ENCODE results near the gene USP9Y.
"Not testable (repeated sequence)": the region's sequence is repeated elsewhere in the genome, so short reads cannot be mapped to it uniquely, and the experiment has no call there.

The USP9Y gene

GRCh38 chrY:12701181-12701695 is at the start of gene USP9Y:
TSS of gene USP9Y (plus strand) at chrY:12701231. CDS start at chrY:12709448, 8,217 bp downstream.
- no peak for DNase-seq (ENCODE audit: low spot score)

GRCh38 chrY:12651621-12652036 is 49.4 kb upstream of the USP9Y start:
- DNase-seq (ENCODE audit: low spot score) = no peak

GRCh38 chrY:12661745-12662681 is 39.0 kb upstream of the USP9Y start:
- DNase-seq (ENCODE audit: low spot score) = no peak

GRCh38 chrY:12662745-12663591 is 38.1 kb upstream of the USP9Y start:
- no peak for DNase-seq (ENCODE audit: low spot score)

- DNase-seq (ENCODE audit: low spot score) = not testable (repeated sequence)
Observed at GRCh38 chrY:12663845-12664244, 37.2 kb upstream of the USP9Y start.

GRCh38 chrY:12678111-12678510 is 22.9 kb upstream of the USP9Y start:
- DNase-seq (ENCODE audit: low spot score) = no peak

GRCh38 chrY:12681535-12681934 is 19.5 kb upstream of the USP9Y start:
- no peak for DNase-seq (ENCODE audit: low spot score)

GRCh38 chrY:12688337-12688736 is 12.7 kb upstream of the USP9Y start:
- DNase-seq (ENCODE audit: low spot score) = no peak

GRCh38 chrY:12700087-12700486 is 944 bp upstream of the USP9Y start:
- DNase-seq (ENCODE audit: low spot score) = no peak

GRCh38 chrY:12702174-12702573 is 1.1 kb downstream of the USP9Y start:
- no peak for DNase-seq (ENCODE audit: low spot score)

GRCh38 chrY:12710460-12710859 is 9.4 kb downstream of the USP9Y start:
- no peak for DNase-seq (ENCODE audit: low spot score)

GRCh38 chrY:12715376-12715775 is 14.3 kb downstream of the USP9Y start:
- DNase-seq (ENCODE audit: low spot score) = no peak

GRCh38 chrY:12729746-12730145 is 28.7 kb downstream of the USP9Y start:
- no peak for DNase-seq (ENCODE audit: low spot score)

GRCh38 chrY:12733625-12734024 is 32.6 kb downstream of the USP9Y start:
- no peak for DNase-seq (ENCODE audit: low spot score)

GRCh38 chrY:12734051-12734450 is 33.0 kb downstream of the USP9Y start:
- DNase-seq (ENCODE audit: low spot score) = no peak

- DNase-seq (ENCODE audit: low spot score) = no peak
Observed at GRCh38 chrY:12741414-12741813, 40.4 kb downstream of the USP9Y start.

- no peak for DNase-seq (ENCODE audit: low spot score)
Observed at GRCh38 chrY:12742725-12743124, 41.7 kb downstream of the USP9Y start.

GRCh38 chrY:12744091-12744490 is 43.1 kb downstream of the USP9Y start:
- no peak for DNase-seq (ENCODE audit: low spot score)

GRCh38 chrY:12749293-12749692 is 48.3 kb downstream of the USP9Y start:
- no peak for DNase-seq (ENCODE audit: low spot score)

GRCh38 chrY:12752856-12753255 is 51.8 kb downstream of the USP9Y start:
- DNase-seq (ENCODE audit: low spot score) = no peak

GRCh38 chrY:12756021-12756420 is 55.0 kb downstream of the USP9Y start:
- DNase-seq (ENCODE audit: low spot score) = no peak

- no peak for DNase-seq (ENCODE audit: low spot score)
Observed at GRCh38 chrY:12765976-12766375, 64.9 kb downstream of the USP9Y start.

- no peak for DNase-seq (ENCODE audit: low spot score)
Observed at GRCh38 chrY:12784521-12784920, 83.5 kb downstream of the USP9Y start.
